Measurements from ENCODE around the gene CASP10. TPM values are rescaled to one million over a fixed set of nuclear protein-coding genes. Genes with fewer than 3 reads are reported as not detected.
"Not testable (repeated sequence)": the region's sequence is repeated elsewhere in the genome, so short reads cannot be mapped to it uniquely, and the experiment has no call there.

CASP10 gene
- total and polyA plus RNA-seq, 8 donors, result 2.6 to 34.9 (median 9.6) TPM

- Histone ChIP-seq H3K4me3 (no peak overlapping the region), H3K27ac (peak overlapping the region in 1 of 5 donors; percentile 35), H3K9me3 (no peaks in the 10 kb centered on the region), H3K4me1 (peaks cover 0 to 35% (median 19%) of the 10 kb centered on the region in 4 donors), H3K36me3 (peaks cover 23 to 96% (median 90%) of the 10 kb centered on the region in 4 donors), H3K27me3 (no peaks in the 10 kb centered on the region)
- 56 to 73% (median 64%) methylated on average over 5 of the region's 5 CpGs for WGBS, 5 donors
- peak in 1 of 2 donors; percentile 77 for DNase-seq
- intact Hi-C loops (cut with DNase I; ENCODE audit: low total_unique reads), result no loop called here
- TF ChIP-seq POLR2A (IDR thresholded peaks at IDR 0.05) (no peak), EP300 (IDR thresholded peaks at IDR 0.05) (no peak), CTCF (IDR thresholded peaks at IDR 0.05) (no peak), POLR2AphosphoS5 (IDR thresholded peaks at IDR 0.05) (no peak)
These were observed 38.6 kb upstream of the CASP10 start for GRCh38 chr2:201144101-201145051.

- 40 to 83% (median 63%) methylated on average over 1 of the region's 1 CpG for WGBS, 5 donors
- H3K36me3 ChIP-seq, result peaks cover 37 to 92% (median 85%) of the 10 kb centered on the region in 4 donors
- no peak for DNase-seq
- no peaks in the 10 kb centered on the region for H3K27me3 ChIP-seq
- TF ChIP-seq CTCF (IDR thresholded peaks at IDR 0.05), result no peak
- TF ChIP-seq POLR2A (IDR thresholded peaks at IDR 0.05), result no peak
- no peak for TF ChIP-seq EP300 (IDR thresholded peaks at IDR 0.05)
- TF ChIP-seq POLR2AphosphoS5 (IDR thresholded peaks at IDR 0.05), result no peak
- no peaks in the 10 kb centered on the region for H3K9me3 ChIP-seq
- H3K27ac ChIP-seq, result peak overlapping the region; percentile 50 to 79 (median 73)
- H3K4me1 ChIP-seq, result peaks cover 0 to 70% (median 35%) of the 10 kb centered on the region in 4 donors
- intact Hi-C loops (cut with DNase I; ENCODE audit: low total_unique reads), result no loop called here
- H3K4me3 ChIP-seq, result no peak overlapping the region
These were observed 34.4 kb upstream of the CASP10 start for GRCh38 chr2:201148434-201148990.

GRCh38 chr2:201149064-201149820 is 33.7 kb upstream of the CASP10 start:
- TF ChIP-seq POLR2A (IDR thresholded peaks at IDR 0.05) (no peak), POLR2AphosphoS5 (IDR thresholded peaks at IDR 0.05) (peak in 2 of 3 donors; percentile 30 to 79), EP300 (IDR thresholded peaks at IDR 0.05) (no peak)
- Histone ChIP-seq H3K9me3 (no peaks in the 10 kb centered on the region), H3K4me3 (no peak overlapping the region), H3K27ac (peak overlapping the region in 4 of 5 donors; percentile 69 to 79 (median 75)), H3K27me3 (no peaks in the 10 kb centered on the region), H3K4me1 (peaks cover 0 to 67% (median 33%) of the 10 kb centered on the region in 4 donors), H3K36me3 (peaks cover 35 to 92% (median 86%) of the 10 kb centered on the region in 4 donors)
- 79 to 98% (median 96%) methylated on average over 2 of the region's 2 CpGs for WGBS, 5 donors
- peak in 1 of 2 donors; percentile 65 for DNase-seq
- intact Hi-C loops (cut with DNase I; ENCODE audit: low total_unique reads), result no loop called here

GRCh38 chr2:201149821-201150165 is 33.1 kb upstream of the CASP10 start:
- H3K4me3 ChIP-seq; H3K9me3 ChIP-seq; intact Hi-C loops (cut with DNase I; ENCODE audit: low total_unique reads); H3K27me3 ChIP-seq; DNase-seq: not testable (repeated sequence)
- Histone ChIP-seq H3K27ac (peak overlapping the region in 4 of 5 donors; percentile 69 to 79 (median 75)), H3K4me1 (peaks cover 0 to 72% (median 30%) of the 10 kb centered on the region in 4 donors), H3K36me3 (peaks cover 41 to 92% (median 86%) of the 10 kb centered on the region in 4 donors)
- 90 to 97% (median 96%) methylated on average over 7 to 8 of the region's 8 CpGs for WGBS, 5 donors

Data from stomach (tissue), 9 donors.